ENCODE data around the gene LYSMD4.
A peak's percentile ranks its signal among the peaks of the same experiment; 100 is the strongest.

LYSMD4 gene

GRCh38 chr15:99762288-99762687 lies 29.1 kb upstream of the LYSMD4 start:
- TF ChIP-seq RARB (CRISPR knock-in tag; IDR thresholded peaks at IDR 0.05), result no peak
- no peak for TF ChIP-seq ISL1 (CRISPR knock-in tag; IDR thresholded peaks at IDR 0.05)
- TF ChIP-seq ZNF565 (CRISPR knock-in tag; conservative IDR thresholded peaks at IDR 0.05; ENCODE audit: low read depth), result no peak
- TF ChIP-seq CSRNP3 (CRISPR knock-in tag; IDR thresholded peaks at IDR 0.05), result no peak
- TF ChIP-seq TOX (CRISPR knock-in tag; IDR thresholded peaks at IDR 0.05; ENCODE audit: borderline replicate concordance), result no peak
- TF ChIP-seq ESRRG (CRISPR knock-in tag; IDR thresholded peaks at IDR 0.05), result no peak
- no peak for TF ChIP-seq CSDC2 (CRISPR knock-in tag; IDR thresholded peaks at IDR 0.05)
- no peak for TF ChIP-seq ZC3H10 (CRISPR knock-in tag; IDR thresholded peaks at IDR 0.05)
- TF ChIP-seq ZFP3 (CRISPR knock-in tag; IDR thresholded peaks at IDR 0.05), result no peak
- TF ChIP-seq, protein P1, sequence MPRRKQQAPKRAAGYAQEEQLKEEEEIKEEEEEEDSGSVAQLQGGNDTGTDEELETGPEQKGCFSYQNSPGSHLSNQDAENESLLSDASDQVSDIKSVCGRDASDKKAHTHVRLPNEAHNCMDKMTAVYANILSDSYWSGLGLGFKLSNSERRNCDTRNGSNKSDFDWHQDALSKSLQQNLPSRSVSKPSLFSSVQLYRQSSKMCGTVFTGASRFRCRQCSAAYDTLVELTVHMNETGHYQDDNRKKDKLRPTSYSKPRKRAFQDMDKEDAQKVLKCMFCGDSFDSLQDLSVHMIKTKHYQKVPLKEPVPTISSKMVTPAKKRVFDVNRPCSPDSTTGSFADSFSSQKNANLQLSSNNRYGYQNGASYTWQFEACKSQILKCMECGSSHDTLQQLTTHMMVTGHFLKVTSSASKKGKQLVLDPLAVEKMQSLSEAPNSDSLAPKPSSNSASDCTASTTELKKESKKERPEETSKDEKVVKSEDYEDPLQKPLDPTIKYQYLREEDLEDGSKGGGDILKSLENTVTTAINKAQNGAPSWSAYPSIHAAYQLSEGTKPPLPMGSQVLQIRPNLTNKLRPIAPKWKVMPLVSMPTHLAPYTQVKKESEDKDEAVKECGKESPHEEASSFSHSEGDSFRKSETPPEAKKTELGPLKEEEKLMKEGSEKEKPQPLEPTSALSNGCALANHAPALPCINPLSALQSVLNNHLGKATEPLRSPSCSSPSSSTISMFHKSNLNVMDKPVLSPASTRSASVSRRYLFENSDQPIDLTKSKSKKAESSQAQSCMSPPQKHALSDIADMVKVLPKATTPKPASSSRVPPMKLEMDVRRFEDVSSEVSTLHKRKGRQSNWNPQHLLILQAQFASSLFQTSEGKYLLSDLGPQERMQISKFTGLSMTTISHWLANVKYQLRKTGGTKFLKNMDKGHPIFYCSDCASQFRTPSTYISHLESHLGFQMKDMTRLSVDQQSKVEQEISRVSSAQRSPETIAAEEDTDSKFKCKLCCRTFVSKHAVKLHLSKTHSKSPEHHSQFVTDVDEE (CRISPR knock-in tag; IDR thresholded peaks at IDR 0.05), result no peak
- no peak for TF ChIP-seq PATZ1 (CRISPR knock-in tag; IDR thresholded peaks at IDR 0.05; ENCODE audit: borderline replicate concordance)
- TF ChIP-seq BACH2 (CRISPR knock-in tag; IDR thresholded peaks at IDR 0.05; ENCODE audit: borderline replicate concordance), result no peak
- no peak for ATAC-seq

DNA sequence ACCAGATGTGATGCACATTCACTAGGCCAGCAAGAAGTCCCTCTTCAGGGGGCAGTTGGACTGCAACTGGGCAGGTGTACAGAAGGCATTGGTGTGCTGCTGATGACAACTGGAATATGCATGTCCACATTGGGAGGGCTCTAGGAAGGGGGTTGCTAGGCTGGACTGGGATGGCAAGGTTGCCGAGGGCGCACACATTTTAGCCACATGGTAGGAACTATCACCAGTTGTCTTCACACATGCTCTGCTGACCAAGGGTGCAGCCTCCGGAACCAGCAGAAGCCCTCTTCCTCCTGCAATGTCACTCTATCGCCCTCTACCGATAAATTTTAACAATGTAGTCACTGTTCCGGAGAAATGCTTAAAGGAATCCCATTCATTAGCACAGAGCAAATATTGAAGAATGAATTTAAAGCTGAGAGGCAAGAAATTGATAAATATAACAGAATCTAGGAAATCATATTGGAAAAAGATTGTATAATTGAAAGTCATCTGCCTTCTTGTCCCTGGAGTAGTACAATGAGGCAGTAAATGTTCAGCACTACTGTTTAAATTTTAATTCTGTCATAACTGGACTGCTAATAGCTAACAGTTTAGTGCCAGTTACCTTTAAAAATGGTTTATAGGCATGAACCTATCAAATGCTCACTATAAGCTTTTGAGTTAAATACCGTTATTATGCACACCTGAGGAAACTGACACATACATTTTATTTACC lies 22.6 kb upstream of the LYSMD4 start:
- ATAC-seq, result peak; percentile 99
- TF ChIP-seq ESRRG (CRISPR knock-in tag; IDR thresholded peaks at IDR 0.05) (no peak), BACH2 (CRISPR knock-in tag; IDR thresholded peaks at IDR 0.05; ENCODE audit: borderline replicate concordance) (no peak), PATZ1 (CRISPR knock-in tag; IDR thresholded peaks at IDR 0.05; ENCODE audit: borderline replicate concordance) (no peak), CSDC2 (CRISPR knock-in tag; IDR thresholded peaks at IDR 0.05) (no peak), ZC3H10 (CRISPR knock-in tag; IDR thresholded peaks at IDR 0.05) (no peak), RARB (CRISPR knock-in tag; IDR thresholded peaks at IDR 0.05) (no peak), PPARA (CRISPR knock-in tag; IDR thresholded peaks at IDR 0.05; ENCODE audit: borderline replicate concordance) (no peak), CSRNP3 (CRISPR knock-in tag; IDR thresholded peaks at IDR 0.05) (no peak), ZNF70 (CRISPR knock-in tag; IDR thresholded peaks at IDR 0.05) (no peak), TOX (CRISPR knock-in tag; IDR thresholded peaks at IDR 0.05; ENCODE audit: borderline replicate concordance) (no peak), ZNF8 (CRISPR knock-in tag; IDR thresholded peaks at IDR 0.05) (no peak), OSR1 (CRISPR knock-in tag; IDR thresholded peaks at IDR 0.05) (no peak)
- TF ChIP-seq, protein P1 (CRISPR knock-in tag; IDR thresholded peaks at IDR 0.05), result no peak
